Measurements from ENCODE around the gene FAM240A. TPM values are rescaled to one million over a fixed set of nuclear protein-coding genes. Genes with fewer than 3 reads are reported as not detected.

The FAM240A gene
- total and polyA plus RNA-seq, 8 donors, result not detected

DNA sequence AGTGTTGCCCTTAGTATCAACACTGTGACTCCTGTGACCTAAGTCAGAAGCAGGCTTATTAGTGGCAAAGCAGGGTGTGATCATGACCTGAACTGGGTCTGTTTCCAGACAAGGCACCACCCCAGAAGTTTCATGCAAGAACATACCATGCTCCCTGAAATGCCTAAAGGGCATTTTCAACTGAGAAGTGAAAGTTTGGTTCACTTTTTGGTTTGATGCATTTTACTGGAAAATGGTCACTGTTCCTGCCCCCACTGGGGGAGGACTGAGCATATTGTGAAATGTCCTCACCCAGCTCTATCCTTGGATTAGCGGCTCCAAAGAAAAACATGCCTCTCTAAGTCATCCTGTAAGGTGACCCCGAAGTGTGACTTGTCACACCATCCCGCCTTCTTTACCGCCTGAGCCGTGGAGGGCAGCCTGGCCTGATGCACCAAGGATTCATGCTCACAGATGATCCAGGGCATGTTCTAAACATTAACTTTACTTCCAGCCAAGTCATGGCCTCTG lies 3.1 kb upstream of the FAM240A start:
- Histone ChIP-seq H3K4me1 (peaks cover 0 to 7% (median 5%) of the 10 kb centered on the region in 3 donors), H3K27ac (no peak overlapping the region), H3K9me3 (no peaks in the 10 kb centered on the region), H3K36me3 (no peaks in the 10 kb centered on the region), H3K27me3 (no peaks in the 10 kb centered on the region), H3K4me3 (no peak overlapping the region)
- DNase-seq, result no peak
- TF ChIP-seq CTCF (IDR thresholded peaks at IDR 0.05), result no peak
- intact Hi-C loops (cut with DNase I), result no loop called here
- no peak for FAIRE-seq
- 73 to 85% methylated on average over 5 of the region's 5 CpGs for WGBS, 2 donors
- ATAC-seq, result peak in 1 of 4 donors; percentile 11

- ATAC-seq (no peak), DNase-seq (no peak), FAIRE-seq (no peak)
- H3K4me1 ChIP-seq, result peaks cover 0 to 7% (median 5%) of the 10 kb centered on the region in 3 donors
- no peak overlapping the region for H3K4me3 ChIP-seq
- no peaks in the 10 kb centered on the region for H3K36me3 ChIP-seq
- no peak overlapping the region for H3K27ac ChIP-seq
- TF ChIP-seq CTCF (IDR thresholded peaks at IDR 0.05), result no peak
- intact Hi-C loops (cut with DNase I), result no loop called here
- H3K9me3 ChIP-seq, result no peaks in the 10 kb centered on the region
- H3K27me3 ChIP-seq, result no peaks in the 10 kb centered on the region
- 86 to 91% methylated on average over 12 of the region's 12 CpGs for WGBS, 2 donors
Observed at GRCh38 chr3:46609944-46610722, 2.2 kb upstream of the FAM240A start.

- Histone ChIP-seq H3K27ac (no peak overlapping the region), H3K4me1 (peaks cover 0 to 7% (median 5%) of the 10 kb centered on the region in 3 donors), H3K36me3 (no peaks in the 10 kb centered on the region), H3K9me3 (no peaks in the 10 kb centered on the region), H3K4me3 (no peak overlapping the region), H3K27me3 (peaks cover 0 to 4% (median 0%) of the 10 kb centered on the region in 4 donors)
- DNase-seq (no peak), FAIRE-seq (no peak), ATAC-seq (no peak)
- TF ChIP-seq CTCF (IDR thresholded peaks at IDR 0.05), result no peak
- intact Hi-C loops (cut with DNase I), result no loop called here
- 78 to 89% methylated on average over 10 of the region's 10 CpGs for WGBS, 2 donors
Observed at GRCh38 chr3:46613313-46614005, 1.1 kb downstream of the FAM240A start.

DNA sequence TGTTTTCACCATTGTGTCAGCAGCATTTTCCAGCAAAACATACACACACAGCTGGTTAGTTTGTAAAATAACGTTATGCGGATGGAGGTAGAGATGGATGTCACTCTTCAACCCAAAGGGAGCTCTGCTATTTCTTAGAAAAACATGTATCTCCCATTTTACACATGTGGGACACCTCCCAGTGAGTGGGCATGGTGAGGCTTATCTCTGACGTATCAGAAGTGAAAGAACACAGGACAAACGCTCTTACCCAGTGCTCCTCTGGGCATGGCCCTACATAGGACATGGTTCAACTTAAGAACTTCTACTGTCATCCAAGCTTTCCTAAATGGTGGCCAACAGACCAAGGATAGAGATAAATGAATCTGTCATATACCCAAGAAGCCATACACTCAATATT lies 2.1 kb downstream of the FAM240A start:
- no peak for DNase-seq

More for the DNA sequence above, 2.1 kb downstream of the FAM240A start:
- no peaks in the 10 kb centered on the region for H3K36me3 ChIP-seq
- ATAC-seq (no peak), FAIRE-seq (no peak)
- peaks cover 0 to 4% (median 0%) of the 10 kb centered on the region in 4 donors for H3K27me3 ChIP-seq
- TF ChIP-seq CTCF (IDR thresholded peaks at IDR 0.05), result no peak
- H3K4me1 ChIP-seq, result peaks cover 0 to 7% (median 5%) of the 10 kb centered on the region in 3 donors
- intact Hi-C loops (cut with DNase I), result no loop called here
- H3K9me3 ChIP-seq, result no peaks in the 10 kb centered on the region
- H3K27ac ChIP-seq, result no peak overlapping the region
- no peak overlapping the region for H3K4me3 ChIP-seq
- WGBS, 2 donors, result 83 to 84% methylated on average over 4 of the region's 4 CpGs
